Lower lobe of right lung (tissue), 2 donors: ENCODE data around the gene YPEL2. TPM values are rescaled to one million over a fixed set of nuclear protein-coding genes. Genes with fewer than 3 reads are reported as not detected.
A peak's percentile ranks its signal among the peaks of the same experiment; 100 is the strongest.

Experiments
- ATAC-seq, 2 donors: fragments of 200-7000 bp; cut with Tn5 transposase; one replicate each; pipeline ENCODE4 v1.9.1; 2020 to 2022; ENCODE audit warnings: mild to moderate bottlenecking in 2 of 2, moderate library complexity in 2 of 2
- DNase-seq: peaks from one replicate; pipeline ENCODE4 v3.0.0-alpha.2; 2020
- H3K27ac ChIP-seq: fragments of 200-600 bp; one replicate; pipeline ENCODE4 v1.8.0; 2022
- H3K27me3 ChIP-seq: fragments of 200-600 bp; one replicate; pipeline ENCODE4 v1.8.0; 2022; ENCODE audit warnings: low read depth
- H3K36me3 ChIP-seq: fragments of 200-600 bp; one replicate; pipeline ENCODE4 v1.8.0; 2022; ENCODE audit warnings: mild to moderate bottlenecking
- H3K4me1 ChIP-seq: fragments of 200-600 bp; one replicate; pipeline ENCODE4 v1.8.0; 2022
- H3K4me3 ChIP-seq: fragments of 200-600 bp; one replicate; pipeline ENCODE4 v1.8.0; 2022; ENCODE audit warnings: mild to moderate bottlenecking
- H3K9me3 ChIP-seq: fragments of 200-600 bp; one replicate; pipeline ENCODE4 v1.8.0; 2022
- intact Hi-C: fragments of 100-400 bp; cut with DNase I; formaldehyde crosslinking; loops from one replicate; pipeline ENCODE4 v1.11.0; 2022
- total RNA-seq: library from RNA; stranded (reverse); fragmentation: NEBNext Ultra II Directional; extraction: Animal tissue kit (Norgen Biotek cat#: 25700); gene quantifications from one replicate; pipeline ENCODE4 v1.2.1, GENCODE V29; 2021
- TF ChIP-seq, protein P1 (sequence below): fragments of 200-600 bp; IDR thresholded peaks from one replicate; pipeline ENCODE4 v1.8.0; 2022; ENCODE audit warnings: antibody characterized with exemption, mild to moderate bottlenecking
- donor health status: DM: no; HTN: yes; CAD: no; lungs with severe emphysema.

The YPEL2 gene
- total RNA-seq, 1 donor from 2014 or later, result 22.9 TPM

DNA sequence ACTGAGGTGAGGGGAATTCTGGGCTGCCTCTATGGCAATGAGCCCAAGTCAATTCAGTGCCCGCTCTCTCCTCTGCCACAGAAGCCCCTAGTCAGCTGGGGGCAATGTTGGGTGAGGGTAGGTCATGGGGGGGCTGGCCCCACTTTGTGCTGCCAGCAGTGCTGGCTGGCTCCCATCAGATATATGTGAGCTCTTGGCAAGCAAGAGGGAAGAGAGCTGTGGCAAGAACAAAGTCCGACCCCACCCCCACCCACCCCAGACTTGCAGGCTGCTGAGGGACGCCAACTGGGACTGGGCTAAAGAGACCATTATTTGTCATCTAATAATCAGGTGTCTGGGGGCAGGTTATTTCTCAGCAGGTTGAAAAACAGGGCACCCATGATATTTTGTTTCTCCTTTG is 89.4 kb downstream of the YPEL2 start:
- Histone ChIP-seq H3K4me1 (peaks cover 21% of the 10 kb centered on the region), H3K4me3 (no peak overlapping the region), H3K27ac (no peak overlapping the region), H3K27me3 (no peaks in the 10 kb centered on the region), H3K36me3 (no peaks in the 10 kb centered on the region), H3K9me3 (no peaks in the 10 kb centered on the region)
- no peak for DNase-seq
- no peak for ATAC-seq
- TF ChIP-seq, protein P1, sequence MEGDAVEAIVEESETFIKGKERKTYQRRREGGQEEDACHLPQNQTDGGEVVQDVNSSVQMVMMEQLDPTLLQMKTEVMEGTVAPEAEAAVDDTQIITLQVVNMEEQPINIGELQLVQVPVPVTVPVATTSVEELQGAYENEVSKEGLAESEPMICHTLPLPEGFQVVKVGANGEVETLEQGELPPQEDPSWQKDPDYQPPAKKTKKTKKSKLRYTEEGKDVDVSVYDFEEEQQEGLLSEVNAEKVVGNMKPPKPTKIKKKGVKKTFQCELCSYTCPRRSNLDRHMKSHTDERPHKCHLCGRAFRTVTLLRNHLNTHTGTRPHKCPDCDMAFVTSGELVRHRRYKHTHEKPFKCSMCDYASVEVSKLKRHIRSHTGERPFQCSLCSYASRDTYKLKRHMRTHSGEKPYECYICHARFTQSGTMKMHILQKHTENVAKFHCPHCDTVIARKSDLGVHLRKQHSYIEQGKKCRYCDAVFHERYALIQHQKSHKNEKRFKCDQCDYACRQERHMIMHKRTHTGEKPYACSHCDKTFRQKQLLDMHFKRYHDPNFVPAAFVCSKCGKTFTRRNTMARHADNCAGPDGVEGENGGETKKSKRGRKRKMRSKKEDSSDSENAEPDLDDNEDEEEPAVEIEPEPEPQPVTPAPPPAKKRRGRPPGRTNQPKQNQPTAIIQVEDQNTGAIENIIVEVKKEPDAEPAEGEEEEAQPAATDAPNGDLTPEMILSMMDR, result no peak
- intact Hi-C loops, result no loop called here

DNA sequence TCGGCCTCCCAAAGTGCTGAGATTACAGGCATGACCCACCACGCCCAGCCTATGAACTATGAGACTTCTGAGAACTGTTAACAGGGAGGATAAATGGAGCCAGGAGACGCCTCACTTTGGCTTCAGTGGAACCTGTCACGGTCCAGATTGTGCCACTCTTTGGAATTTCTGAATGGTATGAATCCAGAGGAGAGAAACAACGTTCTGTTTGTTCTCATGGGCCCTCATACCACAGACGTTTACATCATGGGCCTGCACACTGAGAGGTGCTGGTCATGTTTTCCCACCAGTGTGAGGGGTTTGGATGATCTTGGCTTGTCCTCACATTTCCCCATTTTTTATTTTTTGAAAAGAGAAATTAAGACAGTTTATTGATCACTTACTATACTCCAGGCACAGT is 90.3 kb downstream of the YPEL2 start:
- H3K4me1 ChIP-seq, result peaks cover 29% of the 10 kb centered on the region
- no peak overlapping the region for H3K4me3 ChIP-seq
- DNase-seq (no peak), ATAC-seq (no peak)
- no peaks in the 10 kb centered on the region for H3K9me3 ChIP-seq
- H3K36me3 ChIP-seq, result no peaks in the 10 kb centered on the region
- intact Hi-C loops, result no loop called here
- TF ChIP-seq, protein P1, result no peak
- H3K27ac ChIP-seq, result no peak overlapping the region
- H3K27me3 ChIP-seq, result no peaks in the 10 kb centered on the region

DNA sequence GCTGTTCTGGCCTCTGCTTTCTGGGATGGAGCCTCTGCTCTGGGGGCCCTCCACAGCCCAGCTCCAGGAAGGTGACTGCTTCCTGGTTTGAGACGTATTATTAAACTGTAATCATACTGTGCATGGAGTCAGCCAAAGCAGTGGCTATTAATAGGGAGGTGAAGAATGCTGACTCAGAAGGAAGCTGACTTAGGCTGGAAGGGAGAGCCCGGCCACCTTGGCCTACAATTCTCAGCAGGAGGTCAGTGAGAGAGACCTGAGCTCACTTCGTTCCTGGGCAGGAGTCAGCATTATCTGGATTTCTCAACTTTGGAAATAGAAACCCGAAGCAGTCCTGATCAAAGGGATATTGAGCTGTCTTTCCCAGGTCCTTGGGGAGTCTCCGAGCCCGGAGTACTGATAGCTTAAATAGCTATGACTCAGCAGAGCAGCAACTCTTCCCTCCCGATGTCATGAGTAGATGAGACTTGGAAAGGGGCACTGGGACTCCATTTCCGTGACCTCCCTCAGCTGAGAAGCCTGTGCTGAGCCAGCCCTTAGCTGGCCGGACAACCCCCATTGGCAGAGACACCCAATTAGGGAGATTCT is 91.8 kb downstream of the YPEL2 start:
- intact Hi-C loops, result no loop called here
- DNase-seq, result no peak
- peaks cover 44% of the 10 kb centered on the region for H3K4me1 ChIP-seq

DNA sequence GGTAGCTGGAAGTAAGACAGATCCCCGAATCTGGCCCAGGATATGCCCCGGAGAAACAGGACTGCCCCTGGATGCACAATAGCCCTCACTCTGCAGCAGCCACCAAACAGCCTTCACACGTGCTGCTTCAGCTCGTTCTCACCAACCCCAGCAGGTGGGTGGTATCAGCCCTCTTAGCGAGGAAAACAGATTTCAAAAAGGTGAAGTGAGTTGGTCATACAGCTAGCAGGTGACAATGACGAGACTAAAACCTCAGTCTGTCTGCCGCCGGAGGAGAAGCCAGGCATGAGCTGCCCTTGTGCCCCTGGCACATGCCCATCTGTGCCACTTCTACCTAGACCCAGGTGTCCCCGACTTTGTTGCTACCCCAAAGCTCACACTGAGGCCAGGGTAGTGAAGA is 92.4 kb downstream of the YPEL2 start:
- no peaks in the 10 kb centered on the region for H3K9me3 ChIP-seq
- no peak overlapping the region for H3K27ac ChIP-seq
- no peak for ATAC-seq
- no peaks in the 10 kb centered on the region for H3K36me3 ChIP-seq
- intact Hi-C loops, result no loop called here
- TF ChIP-seq, protein P1, result no peak
- H3K4me1 ChIP-seq, result peaks cover 50% of the 10 kb centered on the region
- no peaks in the 10 kb centered on the region for H3K27me3 ChIP-seq
- no peak for DNase-seq
- no peak overlapping the region for H3K4me3 ChIP-seq

More for the DNA sequence above, 91.8 kb downstream of the YPEL2 start:
- no peaks in the 10 kb centered on the region for H3K27me3 ChIP-seq
- ATAC-seq, result peak in 1 of 2 donors; percentile 9
- H3K27ac ChIP-seq, result no peak overlapping the region
- TF ChIP-seq, protein P1, result no peak
- no peaks in the 10 kb centered on the region for H3K36me3 ChIP-seq
- H3K9me3 ChIP-seq, result no peaks in the 10 kb centered on the region
- no peak overlapping the region for H3K4me3 ChIP-seq

DNA sequence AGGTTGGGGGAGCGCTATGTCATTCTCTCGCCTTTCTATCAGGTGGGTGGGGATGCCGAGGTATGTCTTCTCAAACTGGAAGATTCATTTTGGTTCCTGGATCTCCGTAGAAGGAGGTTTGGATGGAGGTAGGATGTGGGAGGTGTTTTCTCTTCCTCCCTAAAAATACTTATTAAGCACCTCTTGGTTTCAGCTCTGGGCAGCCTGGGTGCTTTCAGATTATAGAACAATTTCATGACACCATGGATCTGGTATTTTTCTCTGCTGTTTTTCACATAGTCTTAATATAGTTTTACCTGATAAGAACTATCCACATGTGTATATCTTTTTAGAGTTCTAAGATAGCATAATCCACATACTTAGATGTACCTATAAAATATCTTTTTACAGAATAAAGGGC is 92.9 kb downstream of the YPEL2 start:
- no peaks in the 10 kb centered on the region for H3K36me3 ChIP-seq
- no peak overlapping the region for H3K4me3 ChIP-seq
- intact Hi-C loops, result no loop called here
- TF ChIP-seq, protein P1, result no peak
- DNase-seq (no peak), ATAC-seq (no peak)
- no peak overlapping the region for H3K27ac ChIP-seq
- peaks cover 50% of the 10 kb centered on the region for H3K4me1 ChIP-seq
- H3K27me3 ChIP-seq, result no peaks in the 10 kb centered on the region
- H3K9me3 ChIP-seq, result no peaks in the 10 kb centered on the region
